IMR-90 (cell line): ENCODE data around the gene HEXA.

Source experiments
- BHLHE40 ChIP-seq: fragments of 150-350 bp; IDR thresholded peaks from 2 replicates; pipeline ENCODE4 v1.6.1; 2016; ENCODE audit warnings: mild to moderate bottlenecking, low read depth, low read length
- CEBPB ChIP-seq: IDR thresholded peaks from 2 replicates; pipeline ENCODE4 v1.6.1; 2012; ENCODE audit warnings: low read depth, low read length, improper control_type of control experiment
- CHD1 ChIP-seq: IDR thresholded peaks from 2 replicates; pipeline ENCODE4 v1.6.1; 2012; ENCODE audit warnings: low read depth, low read length, improper control_type of control experiment
- MAFK ChIP-seq: IDR thresholded peaks from 2 replicates; pipeline ENCODE4 v1.6.1; 2012; ENCODE audit warnings: low read depth, low read length, improper control_type of control experiment
- MAZ ChIP-seq: IDR thresholded peaks from 2 replicates; pipeline ENCODE4 v1.6.1; 2012; ENCODE audit warnings: low read depth, mild to moderate bottlenecking, low read length, improper control_type of control experiment, moderate library complexity, borderline replicate concordance
- MXI1 ChIP-seq: IDR thresholded peaks from 2 replicates; pipeline ENCODE4 v1.6.1; 2012; ENCODE audit warnings: low read depth, mild to moderate bottlenecking, low read length, moderate library complexity, borderline replicate concordance
- NFE2L2 ChIP-seq: fragments of 150-350 bp; IDR thresholded peaks from 2 replicates; pipeline ENCODE4 v1.6.1; 2016; ENCODE audit warnings: low read depth, mild to moderate bottlenecking, low read length
- POLR2A ChIP-seq: IDR thresholded peaks from 2 replicates; pipeline ENCODE4 v1.6.1; 2012; ENCODE audit warnings: mild to moderate bottlenecking, low read depth, low read length
- RAD21 ChIP-seq: IDR thresholded peaks from 2 replicates; pipeline ENCODE4 v1.6.1; 2012; ENCODE audit warnings: low read length, improper control_type of control experiment
- RFX5 ChIP-seq: IDR thresholded peaks from 2 replicates; pipeline ENCODE4 v1.8.0; 2012; ENCODE audit warnings: low read depth, mild to moderate bottlenecking, low read length, moderate library complexity
- SMC3 ChIP-seq: fragments of 150-350 bp; IDR thresholded peaks from 2 replicates; pipeline ENCODE4 v1.6.1; 2016; ENCODE audit warnings: low read depth, mild to moderate bottlenecking, antibody characterized with exemption, low read length, moderate library complexity
- TF ChIP-seq, protein P1 (sequence below): conservative IDR thresholded peaks from 2 replicates; pipeline ENCODE4 v1.5.1; 2012; ENCODE audit warnings: mild to moderate bottlenecking, low read depth, low read length, improper control_type of control experiment
- TF ChIP-seq, protein P2 (sequence below): fragments of 150-350 bp; IDR thresholded peaks from 2 replicates; pipeline ENCODE4 v1.6.1; 2016; ENCODE audit warnings: low read depth, mild to moderate bottlenecking, low read length, moderate library complexity, borderline replicate concordance
- TF ChIP-seq, protein P3 (sequence below): fragments of 150-350 bp; IDR thresholded peaks from 2 replicates; pipeline ENCODE4 v1.6.1; 2017; ENCODE audit warnings: mild to moderate bottlenecking, antibody characterized with exemption, low read length, low read depth

DNA sequence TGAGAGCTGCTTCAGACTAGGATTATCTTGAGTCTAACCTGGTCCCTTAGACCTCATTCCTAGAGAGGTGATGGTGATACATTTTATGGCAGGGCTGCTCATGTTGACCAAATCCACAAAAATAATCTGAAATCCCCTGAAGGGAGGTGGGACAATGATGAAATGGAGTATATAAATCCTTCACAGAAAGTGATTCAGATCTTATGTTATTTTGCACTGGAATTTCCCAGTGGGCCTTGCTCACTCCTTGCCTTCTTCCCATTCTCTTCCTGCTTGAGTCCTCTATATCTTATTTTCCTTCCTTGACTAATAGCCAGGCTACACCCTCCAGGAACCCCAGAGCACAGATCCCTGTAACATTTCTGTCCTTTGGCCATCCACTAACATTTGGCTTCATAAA is 11.9 kb upstream of the HEXA start:
- TF ChIP-seq, protein P1, sequence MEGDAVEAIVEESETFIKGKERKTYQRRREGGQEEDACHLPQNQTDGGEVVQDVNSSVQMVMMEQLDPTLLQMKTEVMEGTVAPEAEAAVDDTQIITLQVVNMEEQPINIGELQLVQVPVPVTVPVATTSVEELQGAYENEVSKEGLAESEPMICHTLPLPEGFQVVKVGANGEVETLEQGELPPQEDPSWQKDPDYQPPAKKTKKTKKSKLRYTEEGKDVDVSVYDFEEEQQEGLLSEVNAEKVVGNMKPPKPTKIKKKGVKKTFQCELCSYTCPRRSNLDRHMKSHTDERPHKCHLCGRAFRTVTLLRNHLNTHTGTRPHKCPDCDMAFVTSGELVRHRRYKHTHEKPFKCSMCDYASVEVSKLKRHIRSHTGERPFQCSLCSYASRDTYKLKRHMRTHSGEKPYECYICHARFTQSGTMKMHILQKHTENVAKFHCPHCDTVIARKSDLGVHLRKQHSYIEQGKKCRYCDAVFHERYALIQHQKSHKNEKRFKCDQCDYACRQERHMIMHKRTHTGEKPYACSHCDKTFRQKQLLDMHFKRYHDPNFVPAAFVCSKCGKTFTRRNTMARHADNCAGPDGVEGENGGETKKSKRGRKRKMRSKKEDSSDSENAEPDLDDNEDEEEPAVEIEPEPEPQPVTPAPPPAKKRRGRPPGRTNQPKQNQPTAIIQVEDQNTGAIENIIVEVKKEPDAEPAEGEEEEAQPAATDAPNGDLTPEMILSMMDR: no peak
- no peak for TF ChIP-seq CEBPB
- no peak for TF ChIP-seq POLR2A
- TF ChIP-seq MAZ: no peak
- no peak for TF ChIP-seq RAD21
- no peak for TF ChIP-seq SMC3
- TF ChIP-seq, protein P2, sequence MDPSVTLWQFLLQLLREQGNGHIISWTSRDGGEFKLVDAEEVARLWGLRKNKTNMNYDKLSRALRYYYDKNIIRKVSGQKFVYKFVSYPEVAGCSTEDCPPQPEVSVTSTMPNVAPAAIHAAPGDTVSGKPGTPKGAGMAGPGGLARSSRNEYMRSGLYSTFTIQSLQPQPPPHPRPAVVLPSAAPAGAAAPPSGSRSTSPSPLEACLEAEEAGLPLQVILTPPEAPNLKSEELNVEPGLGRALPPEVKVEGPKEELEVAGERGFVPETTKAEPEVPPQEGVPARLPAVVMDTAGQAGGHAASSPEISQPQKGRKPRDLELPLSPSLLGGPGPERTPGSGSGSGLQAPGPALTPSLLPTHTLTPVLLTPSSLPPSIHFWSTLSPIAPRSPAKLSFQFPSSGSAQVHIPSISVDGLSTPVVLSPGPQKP: no peak
- TF ChIP-seq BHLHE40: no peak
- TF ChIP-seq, protein P3, sequence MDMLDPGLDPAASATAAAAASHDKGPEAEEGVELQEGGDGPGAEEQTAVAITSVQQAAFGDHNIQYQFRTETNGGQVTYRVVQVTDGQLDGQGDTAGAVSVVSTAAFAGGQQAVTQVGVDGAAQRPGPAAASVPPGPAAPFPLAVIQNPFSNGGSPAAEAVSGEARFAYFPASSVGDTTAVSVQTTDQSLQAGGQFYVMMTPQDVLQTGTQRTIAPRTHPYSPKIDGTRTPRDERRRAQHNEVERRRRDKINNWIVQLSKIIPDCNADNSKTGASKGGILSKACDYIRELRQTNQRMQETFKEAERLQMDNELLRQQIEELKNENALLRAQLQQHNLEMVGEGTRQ: no peak
- no peak for TF ChIP-seq MXI1
- no peak for TF ChIP-seq MAFK
- TF ChIP-seq NFE2L2: no peak
- no peak for TF ChIP-seq RFX5
- TF ChIP-seq CHD1: no peak
